HG03378 (cell line): ENCODE data around the gene TEX29.

ENCODE experiments used
- ATAC-seq: cut with Tn5 transposase; IDR thresholded peaks from one replicate; pipeline ENCODE4 v1.9.1; 2021; ENCODE audit warnings: mild to moderate bottlenecking, moderate library complexity; ENCODE audit not compliant: unreplicated experiment

The TEX29 gene

DNA sequence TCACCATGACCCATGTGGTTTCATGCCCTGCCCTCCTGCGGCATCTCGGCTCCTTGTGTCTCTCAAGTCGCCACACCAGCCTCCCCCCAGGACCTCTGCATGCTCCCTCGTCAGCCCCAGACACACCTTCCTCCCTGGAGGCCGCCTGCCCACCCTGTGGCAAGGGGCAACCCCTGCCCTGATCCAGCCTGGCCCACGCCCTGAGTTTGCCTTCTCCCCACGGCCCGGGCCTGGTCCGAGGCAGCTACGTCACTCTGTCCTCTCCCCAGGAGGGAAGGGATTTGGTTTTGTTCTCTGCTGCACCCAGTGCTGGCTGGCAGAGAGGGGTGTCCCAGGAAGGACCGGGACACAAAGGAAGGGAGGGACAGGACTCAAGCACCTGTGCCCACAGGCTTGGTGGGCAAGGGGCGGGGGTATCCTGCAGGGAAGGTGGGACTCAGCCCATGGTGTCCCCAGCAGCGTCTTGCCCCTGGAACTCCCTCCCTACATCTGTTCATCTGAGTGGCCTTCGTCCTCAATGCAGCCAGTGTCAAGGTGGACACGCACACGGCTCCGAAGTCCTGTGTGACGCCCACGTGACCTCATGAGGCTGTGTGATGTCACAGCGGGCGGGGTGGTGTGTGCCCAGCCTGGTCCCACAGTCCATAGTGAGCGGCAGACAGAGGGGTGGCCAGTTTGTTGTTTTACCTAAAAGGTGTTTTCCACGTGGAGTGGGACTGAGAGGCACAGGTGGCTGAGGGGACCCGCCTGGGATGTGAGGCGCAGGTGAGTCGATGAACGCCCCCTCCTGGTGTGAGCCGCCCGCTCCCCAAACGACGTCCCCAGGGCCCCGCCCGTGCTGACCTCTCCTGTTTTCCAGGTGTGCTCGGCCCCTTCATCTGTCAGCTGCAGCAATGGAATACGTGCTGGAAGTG lies at the start of gene TEX29:
TSS of gene TEX29 (plus strand) at position 645 of the 914 bp plus-strand sequence. CDS start at position 894, 249 bp downstream.
- ATAC-seq = no peak

DNA sequence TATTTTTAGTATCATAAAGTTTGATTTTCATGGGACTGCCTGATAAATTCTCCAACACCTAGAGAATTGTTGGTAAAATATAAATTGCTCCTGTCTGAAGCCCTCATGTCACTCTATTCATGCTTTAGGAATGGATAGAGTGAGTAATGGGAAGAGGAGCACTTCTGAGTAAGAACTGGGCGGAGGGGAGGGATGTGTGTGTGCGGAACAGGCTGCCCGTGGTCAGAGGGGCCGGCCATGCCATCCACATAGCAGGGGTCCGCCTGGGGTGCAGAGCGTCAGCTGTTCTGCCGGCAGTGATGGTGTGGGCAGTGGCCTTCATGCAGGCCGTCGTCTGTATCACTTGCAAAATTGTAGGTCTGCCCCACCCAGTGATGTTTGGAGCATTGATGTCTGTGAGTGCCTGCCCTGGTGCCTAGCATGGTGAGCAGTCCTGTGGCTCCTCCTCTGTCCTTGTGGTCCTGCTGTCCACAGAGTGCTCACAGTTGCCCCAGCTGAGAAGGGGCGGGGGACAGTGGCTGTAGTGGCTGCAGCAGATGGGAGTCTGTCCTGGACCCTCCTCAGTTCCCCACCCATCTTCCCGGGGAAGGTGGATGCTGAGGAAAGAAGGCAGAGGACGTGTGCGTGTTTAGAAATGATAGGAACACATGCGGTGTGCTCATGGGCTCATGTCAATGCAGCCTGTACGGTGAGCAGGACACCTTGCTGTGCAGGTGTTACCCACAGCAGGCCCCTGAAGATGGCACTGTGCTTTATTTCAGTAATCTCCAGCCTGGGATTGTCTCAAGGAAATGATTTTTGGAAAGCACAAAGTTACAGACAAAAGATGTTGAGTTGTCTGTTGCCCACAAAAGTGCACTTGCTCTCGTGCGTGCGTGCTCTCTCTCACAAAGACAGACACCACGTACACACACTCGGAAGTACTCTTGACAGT lies 49.4 kb upstream of the TEX29 start:
- no peak for ATAC-seq

DNA sequence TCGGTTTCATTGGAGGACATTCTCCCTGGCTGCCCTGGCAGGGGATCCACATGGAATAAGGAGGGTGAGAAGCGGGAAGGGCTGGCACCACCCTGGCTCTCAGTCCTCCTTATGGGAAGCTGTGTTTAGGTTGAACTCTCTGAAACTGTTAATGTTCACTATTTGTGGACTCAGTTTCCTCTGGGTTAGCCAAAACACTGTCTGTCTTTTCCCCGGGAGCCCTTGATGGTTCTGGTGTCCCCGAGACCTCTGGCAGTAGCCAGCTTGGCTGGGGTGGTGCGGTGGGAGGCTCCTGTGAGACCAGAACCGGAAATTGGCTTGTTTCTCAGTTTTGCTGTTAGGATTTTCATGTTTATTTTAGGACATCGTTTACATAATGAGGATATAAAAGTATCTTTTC lies 48.3 kb upstream of the TEX29 start:
- ATAC-seq = no peak

DNA sequence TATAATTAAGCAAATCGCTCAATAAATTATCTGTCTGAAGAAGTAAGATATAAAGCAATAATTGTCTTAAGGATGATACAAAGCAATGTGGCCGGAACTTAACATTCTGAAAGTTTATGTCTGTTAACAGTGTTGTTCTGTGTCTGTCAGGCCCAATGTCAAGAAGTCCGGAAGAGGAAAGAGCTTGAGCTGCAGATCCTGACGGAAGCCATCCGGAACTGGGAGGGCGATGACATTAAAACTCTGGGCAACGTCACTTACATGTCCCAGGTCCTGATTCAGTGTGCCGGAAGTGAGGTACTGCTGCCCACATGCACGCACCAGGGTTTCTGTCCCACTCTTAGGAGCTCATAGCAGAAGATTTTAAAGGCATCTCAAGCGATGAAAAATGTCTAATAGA lies 45.1 kb upstream of the TEX29 start:
- ATAC-seq = no peak

DNA sequence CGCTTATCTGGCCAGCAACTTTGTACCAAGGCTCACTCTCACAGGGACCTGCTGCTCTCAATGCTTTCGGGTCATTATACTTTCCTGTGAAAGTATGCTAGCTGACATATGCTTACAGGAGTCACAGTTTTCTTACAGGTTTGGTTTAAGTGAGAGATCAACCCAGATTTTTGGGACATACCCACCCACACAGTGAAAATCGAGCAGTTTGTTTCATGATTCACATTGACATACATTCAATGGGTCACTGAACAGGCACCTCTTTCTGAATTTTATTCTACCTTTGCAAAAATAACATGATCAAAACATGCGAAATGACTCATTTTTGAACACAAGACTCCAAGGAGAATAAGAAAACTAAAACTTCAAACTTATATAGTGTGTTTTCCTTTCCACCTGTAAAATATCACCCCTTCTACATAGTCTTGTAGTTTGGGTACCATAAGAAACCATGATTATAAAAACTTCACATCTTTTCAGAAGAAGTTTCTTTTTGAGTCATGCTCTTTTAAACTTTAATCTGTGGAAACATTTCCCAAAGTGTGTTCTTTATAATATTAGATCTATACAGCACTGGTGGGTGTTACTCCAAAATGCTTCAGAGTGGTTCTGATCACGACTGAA lies 44.3 kb upstream of the TEX29 start:
- no peak for ATAC-seq

DNA sequence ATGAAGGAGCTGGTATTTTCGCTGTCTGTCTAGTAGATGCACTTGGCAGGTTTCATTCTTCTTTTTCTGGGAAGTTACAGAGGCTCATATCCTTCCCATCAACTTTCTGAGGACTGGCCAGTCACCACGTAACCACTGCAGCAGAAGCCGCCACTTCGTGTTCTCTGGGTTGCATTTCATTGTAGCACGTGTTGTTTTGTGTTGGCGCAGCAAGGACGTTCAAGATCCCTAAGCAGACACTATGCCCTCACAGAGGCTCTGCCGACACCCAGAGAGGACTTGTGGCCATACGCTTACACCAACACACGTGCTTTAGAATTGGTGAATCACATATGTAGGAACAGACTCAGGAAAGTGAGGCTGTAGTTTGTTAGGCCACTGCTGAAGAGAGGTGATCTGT lies 42.2 kb upstream of the TEX29 start:
- no peak for ATAC-seq

DNA sequence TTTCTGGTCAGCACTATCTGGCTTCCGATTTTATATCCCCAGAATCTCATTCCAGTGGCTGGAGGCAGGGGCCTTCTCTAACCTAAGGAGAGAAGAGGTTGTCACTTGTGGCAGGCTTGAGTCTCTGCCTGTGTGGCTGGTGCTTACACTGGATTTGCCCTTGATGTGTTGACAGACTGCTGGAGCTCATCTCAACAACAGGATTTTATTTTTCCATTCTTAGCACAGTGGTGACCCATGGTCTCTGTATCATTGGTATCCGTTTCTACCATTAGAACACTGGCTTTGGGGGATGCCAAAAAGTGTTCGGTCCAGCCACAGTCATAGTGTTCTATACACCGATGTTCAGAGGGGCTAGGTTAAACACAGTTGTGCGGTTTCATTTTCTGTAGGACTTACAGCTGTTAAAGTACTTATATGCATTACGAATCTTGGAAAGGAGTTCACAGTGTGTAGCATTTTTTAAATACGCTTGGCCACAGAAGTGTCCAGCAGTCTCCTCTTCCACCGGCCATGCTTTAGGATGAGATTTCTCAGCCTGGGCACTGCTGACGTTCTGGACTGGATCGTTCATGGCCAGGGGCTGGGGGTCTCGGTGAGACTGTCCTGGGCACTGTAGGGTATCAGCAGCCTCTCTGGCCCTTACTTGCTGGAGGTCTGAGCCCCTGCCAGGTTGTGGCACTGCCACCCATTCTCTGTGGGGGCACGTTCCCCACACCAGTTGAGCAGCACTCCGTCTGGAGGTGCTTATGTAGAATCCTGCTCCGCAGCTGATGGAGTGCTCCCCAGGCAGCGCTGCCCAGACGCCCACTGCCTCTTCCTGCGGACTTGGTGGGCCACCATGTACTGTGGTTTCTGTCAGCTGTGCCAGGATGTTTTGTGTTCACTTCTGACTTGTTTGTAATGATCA lies 41.4 kb upstream of the TEX29 start:
- ATAC-seq = no peak

DNA sequence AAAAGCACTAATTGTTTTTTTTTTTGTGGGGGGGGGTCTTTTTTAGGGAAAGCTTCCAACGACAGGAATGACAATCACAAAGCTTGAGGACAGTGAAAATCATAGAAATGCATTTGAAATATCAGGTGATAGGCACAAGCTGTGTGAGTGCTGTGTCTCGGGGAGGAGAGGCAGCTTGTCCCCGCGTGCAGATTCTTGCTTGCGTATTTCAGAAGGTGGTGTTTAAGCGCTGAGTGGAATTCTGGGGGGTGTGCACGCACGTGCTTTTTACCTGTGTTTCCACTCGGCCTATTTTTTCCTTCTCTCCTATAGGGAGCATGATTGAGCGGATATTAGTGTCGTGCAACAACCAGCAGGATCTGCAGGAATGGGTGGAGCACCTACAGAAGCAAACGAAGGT lies 40.2 kb upstream of the TEX29 start:
- no peak for ATAC-seq

DNA sequence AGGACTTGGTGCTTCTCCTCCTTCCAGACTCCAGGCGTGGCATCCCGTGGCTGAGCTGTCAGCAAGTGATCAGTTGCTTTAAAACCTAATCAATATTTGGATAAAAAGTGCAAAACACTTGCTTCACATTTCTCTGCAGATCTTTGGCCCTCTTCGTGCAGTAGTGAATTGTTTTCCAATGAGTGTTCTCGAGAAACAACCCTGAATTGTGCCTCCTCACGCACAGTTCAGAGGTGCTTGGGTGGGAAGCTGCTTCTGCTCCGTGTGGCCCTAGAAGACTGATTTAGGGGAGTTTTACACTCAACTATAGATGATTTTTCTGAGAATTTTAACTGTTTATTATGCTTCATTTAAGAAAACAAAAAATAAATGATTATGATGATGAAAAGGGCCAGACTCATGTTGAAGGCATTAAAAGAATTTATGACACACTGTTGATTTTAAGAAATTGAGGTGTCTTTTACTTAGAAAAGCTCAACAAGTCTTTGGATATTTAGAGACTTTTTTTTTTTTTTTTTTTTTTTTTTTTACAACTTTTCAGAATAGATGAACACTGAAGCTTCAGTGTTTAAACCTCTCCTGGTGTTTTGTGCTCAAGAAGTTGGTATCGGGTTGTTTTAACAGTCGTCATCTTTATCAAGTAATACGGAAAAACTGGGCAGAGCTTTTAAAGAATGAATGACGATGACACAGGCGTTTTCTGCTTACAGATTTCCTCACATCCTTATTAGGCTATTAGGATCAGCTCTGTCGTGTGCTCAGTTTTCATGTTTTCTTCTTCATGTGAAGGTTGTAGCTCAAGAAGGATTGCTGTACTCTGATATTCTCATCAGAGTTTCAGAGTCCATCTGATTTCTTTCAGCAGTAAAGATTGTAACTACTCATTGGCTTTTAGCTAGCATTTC lies 39.5 kb upstream of the TEX29 start:
- ATAC-seq = no peak

DNA sequence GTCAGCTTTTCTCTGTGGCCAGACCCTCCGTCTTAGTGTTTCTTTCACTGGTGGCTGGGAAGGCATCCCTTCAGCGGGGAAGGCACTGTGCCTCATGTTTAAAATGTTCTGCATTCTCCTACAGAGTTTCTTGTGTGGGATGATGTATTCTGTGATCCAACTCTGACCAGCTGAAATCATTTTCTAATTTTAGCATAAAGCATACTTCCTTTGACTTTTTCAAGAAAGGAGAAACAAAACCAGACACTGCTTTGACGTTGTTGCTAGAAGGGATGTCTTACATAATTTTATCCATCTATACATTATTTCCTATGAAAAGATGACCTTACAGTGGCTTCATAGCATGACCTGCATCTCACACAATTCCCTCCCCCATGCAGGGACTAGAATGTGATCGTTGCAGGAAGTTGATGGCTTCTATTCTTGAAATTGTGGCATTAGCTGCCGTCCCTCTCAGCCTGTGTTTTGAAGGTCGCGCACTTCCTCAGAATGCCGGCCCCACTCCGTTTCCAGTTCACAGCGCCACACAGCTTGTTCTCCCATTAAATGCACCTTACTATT lies 38.6 kb upstream of the TEX29 start:
- ATAC-seq = no peak

DNA sequence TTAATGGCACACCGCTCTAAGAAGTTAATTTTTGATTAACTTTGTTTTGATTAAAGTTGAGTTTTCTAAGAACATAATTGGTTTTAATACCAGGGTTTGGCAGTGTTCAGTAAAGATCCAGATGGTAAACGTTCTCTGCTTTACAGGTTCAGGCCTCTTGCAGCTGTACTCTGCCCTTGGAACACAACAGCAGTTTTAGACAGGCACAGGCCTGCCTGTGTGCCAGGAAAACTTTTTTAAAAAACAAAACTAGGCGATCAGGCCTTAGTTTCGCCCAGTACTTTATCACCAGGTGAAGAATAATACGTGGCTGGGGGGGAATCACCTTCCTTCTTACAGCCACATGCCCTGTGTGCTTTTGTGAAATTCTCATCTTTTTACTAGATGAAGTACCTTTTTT lies 38.0 kb upstream of the TEX29 start:
- no peak for ATAC-seq

DNA sequence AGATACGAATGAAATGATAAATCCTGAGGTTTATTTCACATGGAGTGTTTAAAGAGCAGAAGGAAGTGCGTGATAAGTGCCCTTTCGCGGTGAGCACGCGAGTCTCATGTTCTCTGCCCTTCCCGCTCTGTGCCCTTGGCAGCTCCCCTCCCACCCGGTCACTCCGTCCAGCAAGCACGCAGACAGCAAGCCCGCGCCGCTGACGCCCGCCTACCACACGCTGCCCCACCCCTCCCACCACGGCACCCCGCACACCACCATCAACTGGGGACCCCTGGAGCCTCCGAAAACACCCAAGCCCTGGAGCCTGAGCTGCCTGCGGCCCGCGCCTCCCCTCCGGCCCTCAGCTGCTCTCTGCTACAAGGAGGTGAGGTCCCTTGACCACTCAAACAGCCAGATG lies 37.4 kb upstream of the TEX29 start:
- no peak for ATAC-seq

DNA sequence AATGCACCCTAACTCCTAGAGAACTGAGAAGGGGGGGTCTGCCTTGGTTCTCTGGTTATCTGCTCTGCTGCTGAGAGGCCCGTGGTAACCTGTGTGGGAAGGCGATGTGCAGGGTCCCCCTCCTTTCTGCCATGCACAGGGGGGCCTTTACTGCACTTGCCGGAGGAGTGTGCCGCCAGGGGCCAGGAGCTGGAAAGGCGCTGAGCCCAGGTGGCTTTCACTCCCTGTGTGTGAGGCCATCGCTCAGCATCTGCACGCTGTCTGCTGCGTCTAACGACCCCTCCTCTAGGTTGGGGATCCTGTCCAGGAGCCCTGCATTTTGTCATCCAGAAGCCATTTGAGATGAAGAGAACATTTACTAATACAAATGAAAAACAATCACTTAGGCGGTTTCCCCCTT lies 37.0 kb upstream of the TEX29 start:
- ATAC-seq = no peak

DNA sequence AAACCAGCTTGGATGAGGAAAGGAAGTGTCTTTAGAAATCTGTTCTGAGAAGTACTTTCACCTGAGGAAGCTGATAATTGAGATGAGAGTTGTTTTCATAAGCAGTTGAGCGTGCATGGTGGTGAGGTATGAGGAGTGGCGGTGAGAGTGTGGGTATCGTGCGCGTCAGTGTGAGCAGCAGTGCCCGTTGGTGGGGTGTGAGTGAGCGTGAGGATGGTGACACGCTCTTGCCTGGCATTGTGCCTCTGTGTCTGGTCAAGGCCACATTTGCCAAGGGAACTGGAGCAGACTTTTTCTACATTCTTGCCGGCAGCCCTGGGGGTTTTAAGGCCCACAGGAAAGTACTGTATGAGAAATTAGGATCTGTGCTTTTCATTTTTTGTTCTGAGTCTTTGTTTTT lies 36.5 kb upstream of the TEX29 start:
- no peak for ATAC-seq

DNA sequence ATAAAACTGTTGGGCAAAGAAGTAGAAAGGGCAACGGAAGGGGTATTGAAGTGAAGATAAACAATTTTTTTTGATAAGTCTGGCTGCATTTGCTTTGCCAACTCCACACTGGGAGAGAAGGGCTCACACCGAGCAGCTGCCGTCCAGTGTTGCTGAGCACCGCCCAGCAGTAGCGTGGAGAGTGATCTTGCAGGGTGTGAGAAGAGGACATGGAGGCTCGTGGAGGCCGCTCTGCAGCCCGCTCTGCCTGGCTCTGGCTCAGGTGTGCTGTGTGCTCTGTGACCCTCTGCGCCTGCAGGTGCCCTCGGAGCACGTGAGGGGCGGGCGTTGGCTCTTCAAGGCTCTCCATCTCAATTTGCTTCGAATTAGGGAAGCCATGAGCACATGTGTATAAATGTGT lies 35.9 kb upstream of the TEX29 start:
- no peak for ATAC-seq

DNA sequence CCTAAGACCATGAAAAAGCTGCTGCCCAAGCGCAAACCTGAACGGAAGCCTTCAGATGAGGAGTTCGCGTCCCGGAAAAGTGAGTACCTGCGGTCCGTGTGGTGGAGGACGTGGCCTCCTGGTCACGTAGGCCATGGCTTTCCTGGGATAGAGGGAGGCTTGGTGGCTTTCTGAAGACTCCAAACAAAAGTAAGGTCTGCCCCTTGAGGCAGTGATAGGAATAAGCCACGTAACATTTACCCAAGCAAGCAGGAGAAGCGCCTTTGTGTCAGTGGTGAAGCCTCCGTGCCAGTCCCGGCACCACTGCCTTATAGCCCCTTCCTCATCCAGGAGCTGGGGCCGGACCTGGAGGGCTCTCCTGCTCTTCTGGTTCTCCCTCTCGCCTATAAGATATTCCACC lies 34.3 kb upstream of the TEX29 start:
- no peak for ATAC-seq

DNA sequence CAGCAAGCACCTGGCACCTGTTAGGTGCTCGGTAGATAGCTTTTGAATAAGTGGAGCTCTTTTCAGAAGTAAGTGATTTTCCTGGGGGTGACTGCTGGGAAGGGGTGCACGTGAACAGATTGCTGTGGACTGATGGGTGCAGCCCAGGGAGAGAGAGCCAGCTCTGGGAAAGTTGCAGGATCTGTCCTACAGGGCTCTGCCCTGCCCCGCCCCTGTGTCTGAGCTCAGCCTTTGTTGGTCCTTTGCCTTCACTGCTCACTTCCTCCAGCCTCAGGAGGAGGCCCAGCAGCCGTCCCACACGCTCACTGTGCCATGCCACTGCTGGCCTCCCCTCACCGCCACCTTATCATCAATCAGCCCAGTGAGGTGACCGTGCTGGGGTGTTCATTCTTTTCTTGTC lies 33.7 kb upstream of the TEX29 start:
- ATAC-seq = no peak

DNA sequence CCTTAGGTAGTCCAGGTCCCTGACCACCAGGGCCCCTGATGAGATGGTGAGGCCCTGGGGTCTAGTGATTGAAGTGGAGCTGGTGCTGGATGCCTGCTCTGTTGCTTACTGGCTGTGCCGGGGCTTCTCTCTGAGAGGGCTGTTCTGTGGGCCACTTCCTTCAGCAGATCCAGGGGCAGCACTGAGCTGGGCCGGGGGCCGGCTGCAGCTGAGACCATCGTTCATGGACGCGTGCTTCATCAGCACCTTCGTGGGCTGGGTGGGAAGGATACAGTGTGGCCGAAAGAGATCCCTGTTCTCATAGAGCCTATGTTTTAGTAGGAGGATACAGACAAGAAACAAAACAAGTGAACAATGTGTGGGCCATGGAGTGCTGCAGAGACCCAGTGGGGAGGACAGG lies 33.2 kb upstream of the TEX29 start:
- no peak for ATAC-seq

DNA sequence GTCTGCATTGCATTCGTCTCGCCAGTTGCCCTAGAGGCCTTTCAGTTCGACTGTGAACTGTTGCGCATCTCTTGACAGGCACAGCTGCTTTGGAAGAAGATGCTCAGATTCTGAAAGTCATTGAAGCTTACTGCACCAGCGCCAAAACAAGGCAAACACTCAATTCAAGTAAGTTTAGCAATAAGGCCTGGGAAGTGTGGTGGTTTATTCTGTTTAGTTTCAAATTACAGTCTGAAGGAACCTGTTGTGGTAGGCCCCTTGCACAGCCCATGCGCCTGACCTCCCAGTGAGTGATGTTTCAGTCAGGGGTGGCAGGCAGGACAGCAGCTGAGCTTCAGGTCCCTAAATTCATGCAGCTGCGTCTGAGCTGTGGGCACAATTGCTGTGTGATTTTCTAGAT lies 32.2 kb upstream of the TEX29 start:
- ATAC-seq = no peak
